Esophagus muscularis mucosa (tissue), 4 donors: ENCODE data around the gene MEGF9. TPM values are rescaled to one million over a fixed set of nuclear protein-coding genes. Genes with fewer than 3 reads are reported as not detected.

Experiments used
- DNase-seq: peaks from one replicate; pipeline ENCODE4 v3.0.0-alpha.2; 2017; ENCODE audit errors: extremely low spot score
- H3K27ac ChIP-seq, 4 donors: fragments of 200-600 bp; sonication (generic); replicated peaks in 1 of 4; 1 replicate in 3 of 4; 2 replicates in 1 of 4; pipeline ENCODE4 v1.5.1; 2016 to 2019; ENCODE audit warnings: mild to moderate bottlenecking in 1 of 4
- H3K27me3 ChIP-seq, 4 donors: fragments of 200-600 bp; sonication (generic); one replicate each; pipeline versions ENCODE4 v1.5.1 to v1.6.0; 2016 to 2019
- H3K36me3 ChIP-seq, 4 donors: fragments of 200-600 bp; sonication (generic); one replicate each; pipeline ENCODE4 v1.5.1; 2016 to 2019
- H3K4me1 ChIP-seq, 4 donors: fragments of 200-600 bp; sonication (generic); one replicate each; pipeline ENCODE4 v1.5.1; 2016 to 2019
- H3K4me3 ChIP-seq, 4 donors: fragments of 200-600 bp; sonication (generic); 1 replicate in 2 of 4; 2 replicates in 2 of 4; pipeline ENCODE4 v1.5.1; 2016 to 2019; ENCODE audit warnings: mild to moderate bottlenecking in 4 of 4, moderate library complexity in 1 of 4
- H3K9me3 ChIP-seq, 4 donors: fragments of 200-600 bp; sonication (generic); 1 replicate in 3 of 4; 2 replicates in 1 of 4; pipeline ENCODE4 v1.5.1; 2016 to 2019
- EP300 ChIP-seq: sonication (generic); formaldehyde crosslinking; IDR thresholded peaks from one replicate; pipeline ENCODE4 v1.6.1; 2017; ENCODE audit warnings: antibody characterized with exemption
- POLR2A ChIP-seq: fragments of 450-650 bp; IDR thresholded peaks from one replicate; pipeline ENCODE4 v1.6.1; 2017; ENCODE audit warnings: antibody characterized with exemption, moderate library complexity, mild to moderate bottlenecking, low read depth
- POLR2AphosphoS5 ChIP-seq, 2 donors: sonication (generic); formaldehyde crosslinking; IDR thresholded peaks; one replicate each; pipeline ENCODE4 v1.6.1; 2017; ENCODE audit warnings: antibody characterized with exemption in 2 of 2
- WGBS: methylation state at CpG from one replicate; pipeline ENCODE4 v1.1.5; 2018; 5-methylcytosine and 5-hydroxymethylcytosine counted together
- intact Hi-C: fragments of 100-400 bp; cut with DNase I; formaldehyde crosslinking; loops from one replicate; pipeline ENCODE4 v1.15.1; 2023
- total RNA-seq, 4 donors: library from RNA; depleted of rRNA; stranded (reverse); fragments of >200 nt; gene quantifications; one replicate each; pipeline versions ENCODE4 v1.1.0 to v1.2.1, GENCODE V29; 2016
- TF ChIP-seq, protein P1 (sequence below), 3 experiments: fragments of 200-600 bp in 2 of 3; fragments of 450-650 bp in 1 of 3; sonication (generic) in 2 of 3; IDR thresholded peaks; one replicate each; pipeline ENCODE4 v1.5.1; 2017 to 2019; ENCODE audit warnings: antibody characterized with exemption in 3 of 3, mild to moderate bottlenecking in 2 of 3, moderate library complexity in 1 of 3

The MEGF9 gene
- total RNA-seq = 10 to 100 TPM; 17.1 to 23.1 (median 18.9) TPM

GRCh38 chr9:120714088-120714845 is at the start of gene MEGF9:
TSS of gene MEGF9 (minus strand) at chr9:120714470. CDS start at chr9:120714358, 112 bp downstream.
- Histone ChIP-seq H3K9me3 (no peaks in the 10 kb centered on the region), H3K36me3 (no peaks in the 10 kb centered on the region), H3K27me3 (no peaks in the 10 kb centered on the region), H3K27ac (peak within 1 kb of the TSS; percentile 83 to 87 (median 84)), H3K4me3 (peak within 1 kb of the TSS; percentile 67 to 91 (median 86)), H3K4me1 (peaks cover 12 to 52% (median 49%) of the 10 kb centered on the region in 4 donors)
- intact Hi-C loops = loop anchor here (5.0 kb wide), 1 partner anchor 92 kb away; no protein-coding TSS in a partner anchor
- no CpG with 5 or more reads among the region's 102 CpGs for WGBS
- DNase-seq = peak; percentile 99
- TF ChIP-seq, protein P1, sequence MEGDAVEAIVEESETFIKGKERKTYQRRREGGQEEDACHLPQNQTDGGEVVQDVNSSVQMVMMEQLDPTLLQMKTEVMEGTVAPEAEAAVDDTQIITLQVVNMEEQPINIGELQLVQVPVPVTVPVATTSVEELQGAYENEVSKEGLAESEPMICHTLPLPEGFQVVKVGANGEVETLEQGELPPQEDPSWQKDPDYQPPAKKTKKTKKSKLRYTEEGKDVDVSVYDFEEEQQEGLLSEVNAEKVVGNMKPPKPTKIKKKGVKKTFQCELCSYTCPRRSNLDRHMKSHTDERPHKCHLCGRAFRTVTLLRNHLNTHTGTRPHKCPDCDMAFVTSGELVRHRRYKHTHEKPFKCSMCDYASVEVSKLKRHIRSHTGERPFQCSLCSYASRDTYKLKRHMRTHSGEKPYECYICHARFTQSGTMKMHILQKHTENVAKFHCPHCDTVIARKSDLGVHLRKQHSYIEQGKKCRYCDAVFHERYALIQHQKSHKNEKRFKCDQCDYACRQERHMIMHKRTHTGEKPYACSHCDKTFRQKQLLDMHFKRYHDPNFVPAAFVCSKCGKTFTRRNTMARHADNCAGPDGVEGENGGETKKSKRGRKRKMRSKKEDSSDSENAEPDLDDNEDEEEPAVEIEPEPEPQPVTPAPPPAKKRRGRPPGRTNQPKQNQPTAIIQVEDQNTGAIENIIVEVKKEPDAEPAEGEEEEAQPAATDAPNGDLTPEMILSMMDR (IDR thresholded peaks at IDR 0.05) = peak in 1 of 3 experiments; percentile 8
- TF ChIP-seq POLR2A (peak; percentile 59), POLR2AphosphoS5 (IDR thresholded peaks at IDR 0.05) (peak; percentile 81 to 82), EP300 (no peak)

GRCh38 chr9:120761006-120761405 is 46.7 kb upstream of the MEGF9 start:
- intact Hi-C loops = no loop called here
- H3K36me3 ChIP-seq = peaks cover 14 to 92% (median 56%) of the 10 kb centered on the region in 4 donors
- no peaks in the 10 kb centered on the region for H3K27me3 ChIP-seq
- WGBS = 69% methylated on average over 2 of the region's 2 CpGs
- H3K4me1 ChIP-seq = peaks cover 0 to 15% (median 6%) of the 10 kb centered on the region in 4 donors
- no peak for DNase-seq
- no peak for TF ChIP-seq EP300
- TF ChIP-seq, protein P1 (IDR thresholded peaks at IDR 0.05) = no peak
- TF ChIP-seq POLR2AphosphoS5 (IDR thresholded peaks at IDR 0.05) = no peak
- TF ChIP-seq POLR2A = no peak
- H3K4me3 ChIP-seq = no peak overlapping the region
- no peaks in the 10 kb centered on the region for H3K9me3 ChIP-seq
- H3K27ac ChIP-seq = no peak overlapping the region

DNA sequence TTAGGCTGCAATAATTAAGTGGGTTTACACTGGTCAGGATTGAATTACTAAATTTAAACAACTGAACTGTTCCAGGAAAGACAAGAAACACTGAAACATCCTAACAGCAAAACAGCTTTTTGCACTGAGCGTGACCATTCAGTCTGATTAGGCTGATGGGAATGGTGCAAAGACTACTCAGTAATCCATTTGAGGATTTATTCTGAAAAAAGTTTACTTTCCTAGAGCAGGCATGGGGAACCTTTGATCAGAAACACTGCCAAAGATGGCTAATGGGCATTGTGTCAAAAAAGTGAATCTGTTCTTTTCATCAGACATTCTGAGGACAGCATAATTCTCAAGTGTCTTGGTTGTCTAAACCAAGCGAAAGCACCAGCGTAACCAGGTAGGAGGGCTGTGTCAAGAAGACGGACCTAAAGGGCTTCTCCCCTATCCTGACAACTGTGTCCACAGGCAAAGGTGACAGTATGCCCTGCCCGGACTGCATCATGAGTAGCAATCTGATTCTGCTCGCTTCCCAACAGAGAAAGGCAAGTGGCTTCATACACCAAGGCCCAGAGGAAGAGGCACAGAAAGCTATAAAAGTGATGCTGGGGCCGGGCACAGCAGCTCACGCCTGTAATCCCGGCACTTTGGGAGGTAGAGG is 45.6 kb upstream of the MEGF9 start:
- Histone ChIP-seq H3K9me3 (no peaks in the 10 kb centered on the region), H3K36me3 (peaks cover 14 to 82% (median 44%) of the 10 kb centered on the region in 4 donors), H3K4me1 (peaks cover 3 to 20% (median 9%) of the 10 kb centered on the region in 4 donors), H3K4me3 (no peak overlapping the region), H3K27me3 (no peaks in the 10 kb centered on the region), H3K27ac (no peak overlapping the region)
- no peak for TF ChIP-seq POLR2AphosphoS5 (IDR thresholded peaks at IDR 0.05)
- TF ChIP-seq, protein P1 (IDR thresholded peaks at IDR 0.05) = no peak
- TF ChIP-seq POLR2A = no peak
- no peak for TF ChIP-seq EP300
- DNase-seq = no peak
- WGBS = 91% methylated on average over 9 of the region's 9 CpGs
- intact Hi-C loops = no loop called here

DNA sequence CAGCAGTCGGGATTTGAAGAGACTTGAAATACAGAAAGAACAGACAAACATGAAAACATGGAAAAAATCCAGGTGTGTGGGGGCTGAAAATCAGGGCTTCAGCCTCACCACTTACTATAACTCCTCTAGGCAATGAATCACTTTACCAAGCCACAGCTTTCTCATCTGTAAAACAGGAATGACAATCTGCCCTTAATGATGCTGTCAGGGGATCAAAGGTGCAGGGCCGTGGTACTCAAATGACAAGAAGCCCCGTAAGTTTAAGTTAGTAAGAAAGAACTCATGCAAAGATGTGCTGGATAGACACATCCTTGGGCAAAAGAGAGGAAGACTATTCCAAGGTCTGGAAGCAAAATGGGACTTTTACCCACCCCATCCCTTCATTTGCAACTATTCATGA is 44.3 kb upstream of the MEGF9 start:
- Histone ChIP-seq H3K36me3 (peaks cover under 1 to 69% (median 31%) of the 10 kb centered on the region in 4 donors), H3K9me3 (no peaks in the 10 kb centered on the region), H3K27me3 (no peaks in the 10 kb centered on the region), H3K4me3 (no peak overlapping the region), H3K27ac (no peak overlapping the region), H3K4me1 (peaks cover 3 to 20% (median 9%) of the 10 kb centered on the region in 4 donors)
- intact Hi-C loops = no loop called here
- DNase-seq = no peak
- no peak for TF ChIP-seq EP300
- TF ChIP-seq POLR2AphosphoS5 (IDR thresholded peaks at IDR 0.05) = no peak
- TF ChIP-seq POLR2A = no peak
- TF ChIP-seq, protein P1 (IDR thresholded peaks at IDR 0.05) = no peak
- 81% methylated on average over 3 of the region's 3 CpGs for WGBS
